AG08396 (cell line): ENCODE data around the gene SPATA18.
"Not testable (repeated sequence)": the region's sequence is repeated elsewhere in the genome, so short reads cannot be mapped to it uniquely, and the experiment has no call there.

Source experiments
- DNase-seq: peaks from one replicate; pipeline ENCODE4 v3.0.0; 2012; ENCODE audit warnings: low spot score, mixed read lengths

Gene SPATA18

GRCh38 chr4:52051615-52052474 lies 741 bp downstream of the SPATA18 start:
- DNase-seq = peak; percentile 92

- peak; percentile 29 for DNase-seq
Measured at GRCh38 chr4:52052475-52052780, 1.3 kb downstream of the SPATA18 start.

GRCh38 chr4:52054254-52054653 lies 3.1 kb downstream of the SPATA18 start:
- no peak for DNase-seq

GRCh38 chr4:52057196-52057595 lies 6.1 kb downstream of the SPATA18 start:
- no peak for DNase-seq

GRCh38 chr4:52058275-52058674 lies 7.2 kb downstream of the SPATA18 start:
- DNase-seq = no peak

GRCh38 chr4:52059372-52059771 lies 8.3 kb downstream of the SPATA18 start:
- DNase-seq = no peak

- DNase-seq = no peak
Measured at GRCh38 chr4:52069571-52069970, 18.5 kb downstream of the SPATA18 start.

GRCh38 chr4:52071791-52072546 lies 20.9 kb downstream of the SPATA18 start:
- no peak for DNase-seq

GRCh38 chr4:52076731-52077130 lies 25.6 kb downstream of the SPATA18 start:
- no peak for DNase-seq

GRCh38 chr4:52079659-52080058 lies 28.6 kb downstream of the SPATA18 start:
- no peak for DNase-seq

- no peak for DNase-seq
Measured at GRCh38 chr4:52081216-52081615, 30.1 kb downstream of the SPATA18 start.

- not testable (repeated sequence) for DNase-seq
Measured at GRCh38 chr4:52086425-52086824, 35.3 kb downstream of the SPATA18 start.

- DNase-seq = peak; percentile 15
Measured at GRCh38 chr4:52091801-52092200, 40.7 kb downstream of the SPATA18 start.

- DNase-seq = no peak
Measured at GRCh38 chr4:52093466-52093865, 42.4 kb downstream of the SPATA18 start.

- no peak for DNase-seq
Measured at GRCh38 chr4:52094376-52095145, 43.5 kb downstream of the SPATA18 start.

- no peak for DNase-seq
Measured at GRCh38 chr4:52095374-52095773, 44.3 kb downstream of the SPATA18 start.

GRCh38 chr4:52096048-52096447 lies 44.9 kb downstream of the SPATA18 start:
- no peak for DNase-seq

GRCh38 chr4:52098618-52099017 lies 47.5 kb downstream of the SPATA18 start:
- no peak for DNase-seq

GRCh38 chr4:52099860-52100461 lies 48.9 kb downstream of the SPATA18 start:
- DNase-seq = no peak

- DNase-seq = no peak
Measured at GRCh38 chr4:52102587-52102986, 51.5 kb downstream of the SPATA18 start.

- no peak for DNase-seq
Measured at GRCh38 chr4:52103319-52103718, 52.2 kb downstream of the SPATA18 start.

- no peak for DNase-seq
Measured at GRCh38 chr4:52105276-52105675, 54.2 kb downstream of the SPATA18 start.
